Omental fat pad (tissue), 4 donors: ENCODE measurements around the gene WBP2. TPM values are rescaled to one million over a fixed set of nuclear protein-coding genes. Genes with fewer than 3 reads are reported as not detected.

Experiments used
- ATAC-seq: fragments of 150-250 bp; one replicate; pipeline ENCODE4 v1.9.1; 2016; ENCODE audit warnings: mild to moderate bottlenecking, moderate library complexity; ENCODE audit not compliant: low FRiP score
- DNase-seq: peaks from one replicate; pipeline ENCODE4 v3.0.0-alpha.2; 2019; ENCODE audit warnings: low spot score
- total RNA-seq, 4 donors: library from RNA; depleted of rRNA; stranded (reverse); fragments of >200 nt; gene quantifications; one replicate each; pipeline ENCODE4 v1.1.0, GENCODE V29; 2016
- TF ChIP-seq, protein P1 (sequence below), 3 donors: fragments of 450-650 bp; IDR thresholded peaks; one replicate each; pipeline ENCODE4 v1.5.1; 2016 to 2017; ENCODE audit warnings: antibody characterized with exemption in 3 of 3, mild to moderate bottlenecking in 3 of 3, moderate library complexity in 2 of 3

Gene WBP2
- total RNA-seq, 4 donors from 2014 or later = 43.1 to 72.3 (median 50.2) TPM

DNA sequence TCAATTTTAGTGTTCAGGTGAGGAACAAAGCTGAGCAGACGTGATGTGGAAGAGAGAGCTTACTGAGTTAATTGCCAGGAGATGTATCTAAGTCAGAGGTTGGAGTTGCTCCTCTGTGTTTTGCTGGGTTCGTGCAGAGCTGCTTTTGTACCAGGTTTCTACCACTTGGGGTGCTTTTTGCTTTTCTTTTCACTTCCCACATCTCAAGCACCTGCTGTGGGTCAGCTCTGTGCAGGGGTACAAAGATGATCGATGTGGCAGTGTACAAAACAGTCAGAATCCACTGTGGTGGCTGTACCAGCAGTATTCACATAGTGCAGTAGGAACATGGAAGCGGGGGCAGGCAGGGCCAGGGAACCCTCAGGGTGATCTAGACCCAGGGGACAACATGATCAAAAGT lies 55.7 kb downstream of the WBP2 start:
- DNase-seq (no peak), ATAC-seq (no peak)
- TF ChIP-seq, protein P1, sequence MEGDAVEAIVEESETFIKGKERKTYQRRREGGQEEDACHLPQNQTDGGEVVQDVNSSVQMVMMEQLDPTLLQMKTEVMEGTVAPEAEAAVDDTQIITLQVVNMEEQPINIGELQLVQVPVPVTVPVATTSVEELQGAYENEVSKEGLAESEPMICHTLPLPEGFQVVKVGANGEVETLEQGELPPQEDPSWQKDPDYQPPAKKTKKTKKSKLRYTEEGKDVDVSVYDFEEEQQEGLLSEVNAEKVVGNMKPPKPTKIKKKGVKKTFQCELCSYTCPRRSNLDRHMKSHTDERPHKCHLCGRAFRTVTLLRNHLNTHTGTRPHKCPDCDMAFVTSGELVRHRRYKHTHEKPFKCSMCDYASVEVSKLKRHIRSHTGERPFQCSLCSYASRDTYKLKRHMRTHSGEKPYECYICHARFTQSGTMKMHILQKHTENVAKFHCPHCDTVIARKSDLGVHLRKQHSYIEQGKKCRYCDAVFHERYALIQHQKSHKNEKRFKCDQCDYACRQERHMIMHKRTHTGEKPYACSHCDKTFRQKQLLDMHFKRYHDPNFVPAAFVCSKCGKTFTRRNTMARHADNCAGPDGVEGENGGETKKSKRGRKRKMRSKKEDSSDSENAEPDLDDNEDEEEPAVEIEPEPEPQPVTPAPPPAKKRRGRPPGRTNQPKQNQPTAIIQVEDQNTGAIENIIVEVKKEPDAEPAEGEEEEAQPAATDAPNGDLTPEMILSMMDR (IDR thresholded peaks at IDR 0.05) = no peak

DNA sequence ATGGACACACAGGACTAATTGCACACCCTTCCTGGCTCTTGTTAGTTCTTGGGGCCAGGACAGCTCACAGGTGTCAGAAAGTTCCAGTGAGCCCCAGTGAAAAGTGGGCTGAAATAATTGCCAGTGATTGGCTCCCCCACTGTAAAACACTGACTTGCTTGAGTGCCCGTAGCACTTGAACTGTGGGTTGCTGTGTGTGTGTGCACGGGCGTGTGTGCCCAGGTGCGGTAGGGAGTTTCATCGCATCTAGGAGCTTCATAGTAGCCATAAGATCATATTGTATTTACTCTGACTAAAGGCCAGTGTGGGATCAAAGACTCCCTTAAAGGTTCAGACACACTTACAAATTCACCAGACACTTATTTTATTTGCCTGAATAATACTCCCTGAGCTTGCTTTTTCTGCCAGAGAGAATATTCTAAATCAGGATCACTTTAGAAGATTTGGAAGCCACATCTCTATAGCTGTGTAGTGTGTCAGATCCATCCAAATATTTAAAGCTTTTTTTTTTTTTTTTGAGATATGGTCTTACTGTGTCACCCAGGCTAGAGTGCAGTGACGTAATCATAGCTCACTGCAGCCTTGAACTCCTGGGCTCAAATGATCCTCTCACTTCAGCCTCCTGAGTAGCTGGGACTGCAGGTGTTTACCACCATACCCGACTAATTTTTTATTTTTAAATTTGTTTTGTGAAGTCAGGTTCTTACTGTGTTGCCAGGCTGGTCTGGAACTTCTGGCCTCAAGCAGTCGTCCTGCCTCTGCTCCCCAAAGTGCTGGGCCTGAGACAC lies 59.1 kb downstream of the WBP2 start:
- no peak for ATAC-seq
- TF ChIP-seq, protein P1 (IDR thresholded peaks at IDR 0.05) = no peak
- no peak for DNase-seq

Other genes with a start within 250 kb of the WBP2 start
- 1 to 10 TPM in 2 of 4 donors, under 1 TPM in 2; 0.31 to 2.0 (median 1.0) TPM for gene SMIM5, start 221.9 kb downstream of the WBP2 start, total RNA-seq
- gene RECQL5, start 188.2 kb downstream of the WBP2 start, total RNA-seq = 10 to 100 TPM; 10.9 to 20.6 (median 13.3) TPM
- 100 to 1,000 TPM in 1 of 4 donors, 10 to 100 TPM in 3; 52.9 to 105 (median 68.8) TPM for gene SAP30BP, start 188.0 kb downstream of the WBP2 start, total RNA-seq
- gene ITGB4, start 133.9 kb downstream of the WBP2 start, total RNA-seq = 10 to 100 TPM; 10.7 to 27.0 (median 17.3) TPM
- 10 to 100 TPM; 15.9 to 51.5 (median 28.5) TPM for gene GALK1, start 90.1 kb downstream of the WBP2 start, total RNA-seq
- 10 to 100 TPM; 19.4 to 38.9 (median 24.3) TPM for gene UNK, start 70.5 kb downstream of the WBP2 start, total RNA-seq
- gene UNC13D, start 10.9 kb downstream of the WBP2 start, total RNA-seq = 10 to 100 TPM in 2 of 4 donors, 1 to 10 TPM in 2; 3.2 to 27.1 (median 8.2) TPM
- 10 to 100 TPM; 18.5 to 53.8 (median 29.6) TPM for gene TRIM47, start 23.2 kb upstream of the WBP2 start, total RNA-seq
- gene TRIM65, start 41.6 kb upstream of the WBP2 start, total RNA-seq = 10 to 100 TPM; 10.0 to 37.4 (median 16.2) TPM
- gene MRPL38, start 49.5 kb upstream of the WBP2 start, total RNA-seq = 10 to 100 TPM; 24.9 to 46.0 (median 35.6) TPM
- 1 to 10 TPM; 4.7 to 8.8 (median 7.0) TPM for gene FBF1, start 85.7 kb upstream of the WBP2 start, total RNA-seq
- 100 to 1,000 TPM in 3 of 4 donors, 10 to 100 TPM in 1; 63.7 to 176 (median 123) TPM for gene ACOX1, start 123.8 kb upstream of the WBP2 start, total RNA-seq
- 10 to 100 TPM; 17.5 to 28.6 (median 19.9) TPM for gene TEN1, start 123.9 kb upstream of the WBP2 start, total RNA-seq
- 1 to 10 TPM; 5.0 to 8.0 (median 5.8) TPM for gene CDK3, start 145.5 kb upstream of the WBP2 start, total RNA-seq
- gene EVPL, start 172.0 kb upstream of the WBP2 start, total RNA-seq = 1 to 10 TPM in 3 of 4 donors, under 1 TPM in 1; 0.47 to 3.7 (median 1.4) TPM
- 10 to 100 TPM; 42.3 to 62.0 (median 49.6) TPM for gene SRP68, start 217.2 kb upstream of the WBP2 start, total RNA-seq
- under 1 TPM in 1 of 4 donors, not detected in 3; 0.50 TPM for gene GALR2, start 219.4 kb upstream of the WBP2 start, total RNA-seq
- not detected for gene ZACN, start 223.8 kb upstream of the WBP2 start, total RNA-seq
- gene EXOC7, start 248.5 kb upstream of the WBP2 start, total RNA-seq = 10 to 100 TPM; 69.3 to 93.9 (median 74.1) TPM